ENCODE measurements around the gene GRAP. TPM values are rescaled to one million over a fixed set of nuclear protein-coding genes. Genes with fewer than 3 reads are reported as not detected.

Gene GRAP
- polyA plus RNA-seq, 1 experiment = 0.06 TPM

DNA sequence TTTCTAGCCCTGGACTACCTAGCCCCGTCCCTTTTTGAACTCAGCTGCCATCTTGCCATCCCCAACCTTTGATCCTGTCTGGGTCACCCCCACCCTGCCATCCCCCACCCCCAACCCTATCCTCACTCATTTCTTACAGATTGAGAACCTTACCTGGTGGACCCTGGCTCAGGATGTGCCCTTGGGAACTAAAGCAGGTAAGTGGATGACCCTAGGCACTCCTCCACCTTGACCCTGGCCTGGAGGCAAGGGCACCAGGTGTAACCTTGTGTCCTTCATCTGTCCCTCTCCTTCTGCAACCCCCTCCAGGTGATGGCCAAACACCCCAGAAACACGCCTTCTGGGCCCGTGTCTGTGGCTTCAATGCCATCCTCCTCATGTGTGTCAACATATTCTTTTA, 26.7 kb downstream of the GRAP start:
- POLR2A ChIA-PET = no interaction called here
- Histone ChIP-seq H3K36me3 (ENCODE audit: control insufficient read depth, insufficient read depth, low read length) (no peaks in the 10 kb centered on the region), H3K4me3 (ENCODE audit: low read depth, low read length) (no peak overlapping the region), H3K27me3 (ENCODE audit: control insufficient read depth, insufficient read depth, low read length) (no peaks in the 10 kb centered on the region)
- TF ChIP-seq, protein P1, sequence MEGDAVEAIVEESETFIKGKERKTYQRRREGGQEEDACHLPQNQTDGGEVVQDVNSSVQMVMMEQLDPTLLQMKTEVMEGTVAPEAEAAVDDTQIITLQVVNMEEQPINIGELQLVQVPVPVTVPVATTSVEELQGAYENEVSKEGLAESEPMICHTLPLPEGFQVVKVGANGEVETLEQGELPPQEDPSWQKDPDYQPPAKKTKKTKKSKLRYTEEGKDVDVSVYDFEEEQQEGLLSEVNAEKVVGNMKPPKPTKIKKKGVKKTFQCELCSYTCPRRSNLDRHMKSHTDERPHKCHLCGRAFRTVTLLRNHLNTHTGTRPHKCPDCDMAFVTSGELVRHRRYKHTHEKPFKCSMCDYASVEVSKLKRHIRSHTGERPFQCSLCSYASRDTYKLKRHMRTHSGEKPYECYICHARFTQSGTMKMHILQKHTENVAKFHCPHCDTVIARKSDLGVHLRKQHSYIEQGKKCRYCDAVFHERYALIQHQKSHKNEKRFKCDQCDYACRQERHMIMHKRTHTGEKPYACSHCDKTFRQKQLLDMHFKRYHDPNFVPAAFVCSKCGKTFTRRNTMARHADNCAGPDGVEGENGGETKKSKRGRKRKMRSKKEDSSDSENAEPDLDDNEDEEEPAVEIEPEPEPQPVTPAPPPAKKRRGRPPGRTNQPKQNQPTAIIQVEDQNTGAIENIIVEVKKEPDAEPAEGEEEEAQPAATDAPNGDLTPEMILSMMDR (IDR thresholded peaks at IDR 0.05; ENCODE audit: insufficient read depth, low read depth, low read length) = no peak
- CTCF ChIA-PET = interaction anchor here (1.2 kb wide), 1 partner anchor 59 kb away, joined by 4 read pairs; no protein-coding TSS in a partner anchor
- DNase-seq (ENCODE audit: low read depth) = no peak

DNA sequence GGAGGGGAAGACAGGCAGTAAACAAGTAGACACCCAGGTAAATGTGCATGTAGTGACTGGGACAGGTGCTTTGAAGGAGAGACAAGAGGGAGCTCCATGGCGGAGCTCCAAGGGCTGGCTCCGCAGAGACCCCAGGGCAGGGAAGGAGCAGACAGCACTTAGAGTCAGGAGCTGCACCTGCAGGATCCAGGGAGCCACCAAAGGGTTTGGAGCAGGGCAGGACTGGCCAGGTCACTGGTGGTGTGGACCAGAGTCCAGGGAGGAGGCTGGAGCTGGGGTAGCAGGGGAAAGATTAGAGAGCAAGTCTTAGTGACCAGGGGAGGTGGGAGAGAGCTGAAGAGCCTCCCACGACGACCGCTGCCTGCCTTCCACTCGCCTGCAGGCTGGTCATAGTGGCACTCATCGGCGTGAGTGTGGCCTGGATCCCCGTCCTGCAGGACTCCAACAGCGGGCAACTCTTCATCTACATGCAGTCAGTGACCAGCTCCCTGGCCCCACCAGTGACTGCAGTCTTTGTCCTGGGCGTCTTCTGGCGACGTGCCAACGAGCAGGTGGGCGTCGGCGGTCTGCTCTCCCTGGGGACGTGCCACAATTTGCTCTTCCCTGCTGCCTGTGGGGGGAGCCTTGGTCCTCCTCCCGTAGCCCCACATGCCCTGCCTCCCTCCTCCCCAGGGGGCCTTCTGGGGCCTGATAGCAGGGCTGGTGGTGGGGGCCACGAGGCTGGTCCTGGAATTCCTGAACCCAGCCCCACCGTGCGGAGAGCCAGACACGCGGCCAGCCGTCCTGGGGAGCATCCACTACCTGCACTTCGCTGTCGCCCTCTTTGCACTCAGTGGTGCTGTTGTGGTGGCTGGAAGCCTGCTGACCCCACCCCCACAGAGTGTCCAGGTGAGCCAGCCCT, 27.5 kb downstream of the GRAP start:
- no peak for DNase-seq (ENCODE audit: low read depth)
- CTCF ChIA-PET = interaction anchor here (1.2 kb wide), 1 partner anchor 58 kb away, joined by 4 read pairs; no protein-coding TSS in a partner anchor

GRCh38 chr17:19018600-19018950, 28.2 kb downstream of the GRAP start:
- no peak for DNase-seq (ENCODE audit: low read depth)
- Histone ChIP-seq H3K36me3 (ENCODE audit: control insufficient read depth, insufficient read depth, low read length) (no peaks in the 10 kb centered on the region), H3K4me3 (ENCODE audit: low read depth, low read length) (no peak overlapping the region), H3K27me3 (ENCODE audit: control insufficient read depth, insufficient read depth, low read length) (no peaks in the 10 kb centered on the region)
- TF ChIP-seq, protein P1 (IDR thresholded peaks at IDR 0.05; ENCODE audit: insufficient read depth, low read depth, low read length) = no peak
- CTCF ChIA-PET = interaction anchor here (1.2 kb wide), 1 partner anchor 57 kb away, joined by 4 read pairs; no protein-coding TSS in a partner anchor
- POLR2A ChIA-PET = no interaction called here

More for the DNA sequence above, 27.5 kb downstream of the GRAP start:
- Histone ChIP-seq H3K27me3 (ENCODE audit: control insufficient read depth, insufficient read depth, low read length) (no peaks in the 10 kb centered on the region), H3K4me3 (ENCODE audit: low read depth, low read length) (no peak overlapping the region), H3K36me3 (ENCODE audit: control insufficient read depth, insufficient read depth, low read length) (no peaks in the 10 kb centered on the region)
- POLR2A ChIA-PET = no interaction called here
- TF ChIP-seq, protein P1 (IDR thresholded peaks at IDR 0.05; ENCODE audit: insufficient read depth, low read depth, low read length) = no peak

- POLR2A ChIA-PET = no interaction called here
- CTCF ChIA-PET = no interaction called here
Measured at GRCh38 chr17:19017804-19018599, 28.8 kb downstream of the GRAP start.

More at GRCh38 chr17:19017804-19018599, 28.8 kb downstream of the GRAP start:
- no peak for DNase-seq (ENCODE audit: low read depth)
- TF ChIP-seq, protein P1 (IDR thresholded peaks at IDR 0.05; ENCODE audit: insufficient read depth, low read depth, low read length) = no peak
- no peaks in the 10 kb centered on the region for H3K27me3 ChIP-seq (ENCODE audit: control insufficient read depth, insufficient read depth, low read length)
- H3K4me3 ChIP-seq (ENCODE audit: low read depth, low read length) = no peak overlapping the region
- no peaks in the 10 kb centered on the region for H3K36me3 ChIP-seq (ENCODE audit: control insufficient read depth, insufficient read depth, low read length)
